ENCODE results near the gene IFNA13.

The IFNA13 gene

GRCh38 chr9:21334701-21335632 lies 32.9 kb downstream of the IFNA13 start, which contains the start of gene KLHL9 (continued):
- no peak for TF ChIP-seq ZNF830 (tag by site-specific recombination; IDR thresholded peaks at IDR 0.05; ENCODE audit: low read depth)
- TF ChIP-seq ZNF549 (tag by site-specific recombination; IDR thresholded peaks at IDR 0.05) = no peak
- no peak for TF ChIP-seq ZNF174 (tag by site-specific recombination; IDR thresholded peaks at IDR 0.05)
- 0 out of 2 replicates have a peak, but pooled peaks have one; percentile 21 for TF ChIP-seq ZNF660 (tag by site-specific recombination; IDR thresholded peaks at IDR 0.05)
- TF ChIP-seq ZBTB20 (tag by site-specific recombination; IDR thresholded peaks at IDR 0.05) = peak; percentile 40; the same call in 1 of the 2 replicates
- TF ChIP-seq ZNF394 (tag by site-specific recombination; IDR thresholded peaks at IDR 0.05; ENCODE audit: borderline replicate concordance) = peak; percentile 46; the same call in 1 of the 2 replicates
- TF ChIP-seq GLI2 (tag by site-specific recombination; IDR thresholded peaks at IDR 0.05; ENCODE audit: borderline replicate concordance, low read depth) = no peak
- TF ChIP-seq MYNN (tag by site-specific recombination; IDR thresholded peaks at IDR 0.05; ENCODE audit: borderline replicate concordance) = no peak
- no peak for TF ChIP-seq ZNF404 (tag by site-specific recombination; IDR thresholded peaks at IDR 0.05)
- no peak for TF ChIP-seq KLF10 (tag by site-specific recombination; IDR thresholded peaks at IDR 0.05)
- TF ChIP-seq ZNF114 (tag by site-specific recombination; IDR thresholded peaks at IDR 0.05) = no peak
- TF ChIP-seq ZNF366 (tag by site-specific recombination; conservative IDR thresholded peaks at IDR 0.05) = no peak
- TF ChIP-seq TRIM28 (IDR thresholded peaks at IDR 0.05; ENCODE audit: borderline replicate concordance, low read length) = no peak
- TF ChIP-seq ZNF837 (tag by site-specific recombination; IDR thresholded peaks at IDR 0.05) = no peak
- TF ChIP-seq ZNF433 (tag by site-specific recombination; IDR thresholded peaks at IDR 0.05; ENCODE audit: low read depth) = no peak
- no peak for TF ChIP-seq ZNF132 (tag by site-specific recombination; IDR thresholded peaks at IDR 0.05; ENCODE audit: borderline replicate concordance)
- TF ChIP-seq ZBTB48 (tag by site-specific recombination; IDR thresholded peaks at IDR 0.05) = no peak
- no peak; the same call in none of the 2 replicates for TF ChIP-seq ZSCAN30 (tag by site-specific recombination; IDR thresholded peaks at IDR 0.05)
- peak; percentile 56; the same call in 1 of the 2 replicates for TF ChIP-seq PATZ1 (tag by site-specific recombination; IDR thresholded peaks at IDR 0.05)
- peak; percentile 59; the same call in 1 of the 2 replicates for TF ChIP-seq ZNF580 (tag by site-specific recombination; IDR thresholded peaks at IDR 0.05)
- TF ChIP-seq ZNF184 (tag by site-specific recombination; IDR thresholded peaks at IDR 0.05) = no peak
- TF ChIP-seq SP7 (tag by site-specific recombination; IDR thresholded peaks at IDR 0.05) = peak; percentile 25; the same call in 1 of the 2 replicates
- TF ChIP-seq ZNF473 (tag by site-specific recombination; IDR thresholded peaks at IDR 0.05) = no peak
- TF ChIP-seq ZNF121 (tag by site-specific recombination; IDR thresholded peaks at IDR 0.05) = no peak
- no peak for TF ChIP-seq ZNF768 (tag by site-specific recombination; IDR thresholded peaks at IDR 0.05)
- no peak for TF ChIP-seq SCRT2 (tag by site-specific recombination; IDR thresholded peaks at IDR 0.05)
- TF ChIP-seq KLF17 (tag by site-specific recombination; IDR thresholded peaks at IDR 0.05) = 0 out of 2 replicates have a peak, but pooled peaks have one; percentile 46
- TF ChIP-seq ZSCAN23 (tag by site-specific recombination; IDR thresholded peaks at IDR 0.05) = no peak
- no peak for TF ChIP-seq ZNF18 (tag by site-specific recombination; IDR thresholded peaks at IDR 0.05)
- TF ChIP-seq, protein P1, sequence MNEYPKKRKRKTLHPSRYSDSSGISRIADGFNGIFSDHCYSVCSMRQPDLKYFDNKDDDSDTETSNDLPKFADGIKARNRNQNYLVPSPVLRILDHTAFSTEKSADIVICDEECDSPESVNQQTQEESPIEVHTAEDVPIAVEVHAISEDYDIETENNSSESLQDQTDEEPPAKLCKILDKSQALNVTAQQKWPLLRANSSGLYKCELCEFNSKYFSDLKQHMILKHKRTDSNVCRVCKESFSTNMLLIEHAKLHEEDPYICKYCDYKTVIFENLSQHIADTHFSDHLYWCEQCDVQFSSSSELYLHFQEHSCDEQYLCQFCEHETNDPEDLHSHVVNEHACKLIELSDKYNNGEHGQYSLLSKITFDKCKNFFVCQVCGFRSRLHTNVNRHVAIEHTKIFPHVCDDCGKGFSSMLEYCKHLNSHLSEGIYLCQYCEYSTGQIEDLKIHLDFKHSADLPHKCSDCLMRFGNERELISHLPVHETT (tag by site-specific recombination; IDR thresholded peaks at IDR 0.05) = no peak
- no peak for TF ChIP-seq ZNF596 (tag by site-specific recombination; IDR thresholded peaks at IDR 0.05)
- TF ChIP-seq GLI4 (tag by site-specific recombination; IDR thresholded peaks at IDR 0.05) = no peak
